Gastrocnemius medialis (tissue), 4 donors: ENCODE measurements around the gene FKTN. TPM values are rescaled to one million over a fixed set of nuclear protein-coding genes. Genes with fewer than 3 reads are reported as not detected.

ENCODE experiments used
- ATAC-seq, 2 donors: fragments of 150-250 bp; one replicate each; pipeline ENCODE4 v1.9.1; 2016
- DNase-seq, 2 donors: peaks; one replicate each; pipeline ENCODE4 v3.0.0-alpha.2; 2019
- H3K27ac ChIP-seq, 4 donors: fragments of 200-600 bp; sonication (generic); 1 replicate in 1 of 4; 2 replicates in 3 of 4; pipeline ENCODE4 v1.5.1; 2016 to 2018; ENCODE audit warnings: mild to moderate bottlenecking in 2 of 4, moderate library complexity in 1 of 4
- H3K27me3 ChIP-seq, 3 donors: fragments of 200-600 bp; sonication (generic) in 2 of 3; 1 replicate in 1 of 3; 2 replicates in 2 of 3; pipeline versions ENCODE4 v1.5.1 to v1.6.0; 2016 to 2019; ENCODE audit warnings: mild to moderate bottlenecking in 1 of 3, moderate library complexity in 1 of 3
- H3K36me3 ChIP-seq, 2 donors: fragments of 200-600 bp; sonication (generic) in 1 of 2; one replicate each; pipeline ENCODE4 v1.5.1; 2017 to 2018
- H3K4me1 ChIP-seq, 2 donors: fragments of 200-600 bp; sonication (generic) in 1 of 2; one replicate each; pipeline ENCODE4 v1.5.1; 2016 to 2017; ENCODE audit warnings: mild to moderate bottlenecking in 2 of 2
- H3K4me3 ChIP-seq, 4 donors: fragments of 200-600 bp; sonication (generic) in 3 of 4; 1 replicate in 1 of 4; 2 replicates in 3 of 4; pipeline ENCODE4 v1.5.1; 2016 to 2019; ENCODE audit warnings: mild to moderate bottlenecking in 2 of 4
- H3K9me3 ChIP-seq, 3 donors: fragments of 200-600 bp; sonication (generic) in 2 of 3; 1 replicate in 1 of 3; 2 replicates in 2 of 3; pipeline ENCODE4 v1.5.1; 2016 to 2019
- CTCF ChIP-seq, 5 experiments: fragments of 450-650 bp in 3 of 5; fragments of 200-600 bp in 2 of 5; sonication (generic) in 2 of 5; IDR thresholded peaks in 4 of 5; conservative IDR thresholded peaks in 1 of 5; 1 replicate in 4 of 5; 2 replicates in 1 of 5; pipeline ENCODE4 v1.5.1; 2016 to 2019; ENCODE audit warnings: antibody characterized with exemption in 5 of 5, mild to moderate bottlenecking in 3 of 5, moderate library complexity in 3 of 5
- POLR2A ChIP-seq, 2 donors: fragments of 450-650 bp; IDR thresholded peaks; one replicate each; pipeline ENCODE4 v1.6.1; 2017; ENCODE audit warnings: antibody characterized with exemption in 2 of 2, mild to moderate bottlenecking in 2 of 2, moderate library complexity in 2 of 2
- in situ Hi-C, 4 donors: fragments of 200-750 bp; cut with MboI; loops; one replicate each; pipeline versions ENCODE4 v1.15.0 to v1.8.0; 2017; ENCODE audit warnings: low sequenced_read_pairs in 4 of 4
- intact Hi-C: fragments of 100-400 bp; cut with DNase I; formaldehyde crosslinking; loops from one replicate; pipeline ENCODE4 v1.15.1; 2023; ENCODE audit warnings: low total_unique reads
- total RNA-seq, 4 donors: library from RNA; depleted of rRNA; stranded (reverse); fragments of >200 nt; gene quantifications; one replicate each; pipeline versions ENCODE4 v1.1.0 to v1.2.3, GENCODE V29; 2016

The FKTN gene
- total RNA-seq, 4 donors from 2014 or later: 3.2 to 7.7 (median 6.1) TPM

- no peak for ATAC-seq
- intact Hi-C loops (no loop called here), in situ Hi-C loops (loop anchor here in 2 of 4 donors (25.0 kb wide), 2 partner anchors 214 to 239 kb away; partner anchors contain the start of gene FSD1L (in 1 of the 2))
- Histone ChIP-seq H3K4me1 (peaks cover 4 to 8% of the 10 kb centered on the region in 2 donors), H3K9me3 (no peaks in the 10 kb centered on the region), H3K4me3 (no peak overlapping the region), H3K27me3 (no peaks in the 10 kb centered on the region), H3K36me3 (no peaks in the 10 kb centered on the region), H3K27ac (no peak overlapping the region)
- TF ChIP-seq POLR2A (IDR thresholded peaks at IDR 0.05) (no peak), CTCF (IDR thresholded peaks at IDR 0.05 in 4 of 5, conservative IDR thresholded peaks at IDR 0.05 in 1 of 5) (no peak)
- DNase-seq: no peak
Observed at GRCh38 chr9:105676351-105676923, 118.5 kb downstream of the FKTN start.

- no peak for DNase-seq
- Histone ChIP-seq H3K4me3 (no peak overlapping the region), H3K9me3 (no peaks in the 10 kb centered on the region), H3K27me3 (no peaks in the 10 kb centered on the region), H3K4me1 (peaks cover 4 to 8% of the 10 kb centered on the region in 2 donors), H3K27ac (peak overlapping the region in 1 of 4 donors; percentile 4), H3K36me3 (no peaks in the 10 kb centered on the region)
- intact Hi-C loops (no loop called here), in situ Hi-C loops (loop anchor here in 2 of 4 donors (25.0 kb wide), 2 partner anchors 216 to 241 kb away; partner anchors contain the start of gene FSD1L (in 1 of the 2))
- no peak for ATAC-seq
- no peak for TF ChIP-seq CTCF (IDR thresholded peaks at IDR 0.05 in 4 of 5, conservative IDR thresholded peaks at IDR 0.05 in 1 of 5)
- TF ChIP-seq POLR2A (IDR thresholded peaks at IDR 0.05): no peak
Observed at GRCh38 chr9:105678163-105678562, 120.2 kb downstream of the FKTN start.

- H3K27me3 ChIP-seq: no peaks in the 10 kb centered on the region
- no peak for ATAC-seq
- no peak overlapping the region for H3K4me3 ChIP-seq
- H3K4me1 ChIP-seq: peaks cover 9 to 12% of the 10 kb centered on the region in 2 donors
- no peaks in the 10 kb centered on the region for H3K9me3 ChIP-seq
- TF ChIP-seq POLR2A (IDR thresholded peaks at IDR 0.05) (no peak), CTCF (IDR thresholded peaks at IDR 0.05 in 4 of 5, conservative IDR thresholded peaks at IDR 0.05 in 1 of 5) (no peak)
- DNase-seq: no peak
- H3K27ac ChIP-seq: no peak overlapping the region
- in situ Hi-C loops (loop anchor here in 2 of 4 donors (25.0 kb wide), 2 partner anchors 216 to 241 kb away; partner anchors contain the start of gene FSD1L (in 1 of the 2)), intact Hi-C loops (no loop called here)
- H3K36me3 ChIP-seq: no peaks in the 10 kb centered on the region
Observed at GRCh38 chr9:105678781-105679180, 120.8 kb downstream of the FKTN start.

- in situ Hi-C loops: loop anchor here in 2 of 4 donors (25.0 kb wide), 2 partner anchors 217 to 242 kb away; partner anchors contain the start of gene FSD1L (in 1 of the 2)
- ATAC-seq: no peak
- no peak for DNase-seq
Observed at GRCh38 chr9:105679257-105680022, 121.5 kb downstream of the FKTN start.

More at GRCh38 chr9:105679257-105680022, 121.5 kb downstream of the FKTN start:
- H3K4me1 ChIP-seq: peaks cover 14 to 17% of the 10 kb centered on the region in 2 donors
- H3K36me3 ChIP-seq: no peaks in the 10 kb centered on the region
- TF ChIP-seq CTCF (IDR thresholded peaks at IDR 0.05 in 4 of 5, conservative IDR thresholded peaks at IDR 0.05 in 1 of 5) (no peak), POLR2A (IDR thresholded peaks at IDR 0.05) (no peak)
- H3K27ac ChIP-seq: peak overlapping the region in 3 of 4 donors; percentile 5 to 23 (median 8)
- H3K27me3 ChIP-seq: no peaks in the 10 kb centered on the region
- no peak overlapping the region for H3K4me3 ChIP-seq
- no peaks in the 10 kb centered on the region for H3K9me3 ChIP-seq
- intact Hi-C loops: no loop called here
